HUES6 (cell line): ENCODE measurements around the gene HAUS5.

Experiments used
- H3K27ac ChIP-seq: 2 replicates; pipeline ENCODE4 v1.7.0; 2013; ENCODE audit warnings: low read depth, mild to moderate bottlenecking, low read length, inconsistent platforms
- H3K27me3 ChIP-seq: 2 replicates; pipeline ENCODE4 v1.6.1; 2013; ENCODE audit warnings: low read length; ENCODE audit not compliant: control insufficient read depth, insufficient read depth
- H3K36me3 ChIP-seq: 2 replicates; pipeline ENCODE4 v1.6.1; 2013; ENCODE audit warnings: low read length; ENCODE audit not compliant: control insufficient read depth, insufficient read depth
- H3K4me1 ChIP-seq: 2 replicates; pipeline ENCODE4 v1.6.1; 2013; ENCODE audit warnings: low read length; ENCODE audit not compliant: control insufficient read depth, insufficient read depth
- H3K4me3 ChIP-seq: 2 replicates; pipeline ENCODE4 v1.5.1; 2013; ENCODE audit warnings: low read depth, low read length
- H3K9ac ChIP-seq: one replicate; pipeline ENCODE4 v1.6.1; 2013; ENCODE audit warnings: mild to moderate bottlenecking, low read length
- H3K9me3 ChIP-seq: 2 replicates; pipeline ENCODE4 v1.6.1; 2013; ENCODE audit warnings: low read depth, low read length; ENCODE audit not compliant: control insufficient read depth, insufficient read depth

HAUS5 gene

GRCh38 chr19:35656700-35657099 lies 44.2 kb downstream of the HAUS5 start:
- H3K27ac ChIP-seq: no peak overlapping the region
- H3K4me1 ChIP-seq: no peaks in the 10 kb centered on the region
- H3K36me3 ChIP-seq: peaks cover 61% of the 10 kb centered on the region
- H3K9me3 ChIP-seq: no peaks in the 10 kb centered on the region
- no peak overlapping the region for H3K9ac ChIP-seq
- no peaks in the 10 kb centered on the region for H3K27me3 ChIP-seq
- H3K4me3 ChIP-seq: no peak overlapping the region

DNA sequence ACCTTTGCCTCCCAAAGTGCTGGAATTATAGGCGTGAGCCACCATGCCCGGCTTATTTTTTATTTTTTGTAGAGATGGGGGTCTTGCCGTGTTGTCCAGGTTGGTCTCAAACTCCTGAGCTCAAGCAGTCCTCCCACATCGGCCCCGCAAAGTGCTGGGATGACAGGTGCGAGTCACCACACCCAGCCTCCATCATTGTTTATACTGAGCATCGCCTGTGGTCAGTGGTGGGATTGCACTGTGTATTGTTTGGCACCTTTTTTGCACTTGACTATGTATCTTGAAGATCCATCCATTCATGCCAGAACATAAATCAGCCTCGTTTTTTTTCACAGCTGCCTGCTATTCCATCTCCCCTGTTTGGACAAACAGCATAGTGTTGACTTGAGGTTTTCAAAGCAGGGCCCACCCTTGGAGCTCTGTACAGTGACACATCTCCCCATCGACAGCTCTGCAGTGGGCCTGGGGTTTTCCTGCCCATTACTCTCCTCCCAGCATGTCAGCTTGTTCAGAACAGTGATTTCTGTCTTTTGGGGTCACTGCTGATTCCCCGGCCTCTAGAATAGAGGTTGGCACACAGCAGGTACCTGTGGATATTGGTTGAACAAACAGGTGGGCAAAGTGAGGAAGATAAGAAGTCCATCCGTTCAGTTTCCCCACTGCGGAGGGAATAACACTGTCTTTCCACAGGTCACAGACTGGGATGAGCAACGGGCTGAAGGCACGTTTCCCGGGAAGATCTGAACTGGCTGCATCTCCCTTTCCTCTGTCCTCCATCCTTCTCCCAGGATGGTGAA lies 45.6 kb downstream of the HAUS5 start:
- H3K4me3 ChIP-seq: no peak overlapping the region
- no peaks in the 10 kb centered on the region for H3K27me3 ChIP-seq
- H3K4me1 ChIP-seq: no peaks in the 10 kb centered on the region
- no peaks in the 10 kb centered on the region for H3K9me3 ChIP-seq
- H3K36me3 ChIP-seq: peaks cover 55% of the 10 kb centered on the region
- no peak overlapping the region for H3K9ac ChIP-seq
- H3K27ac ChIP-seq: no peak overlapping the region

DNA sequence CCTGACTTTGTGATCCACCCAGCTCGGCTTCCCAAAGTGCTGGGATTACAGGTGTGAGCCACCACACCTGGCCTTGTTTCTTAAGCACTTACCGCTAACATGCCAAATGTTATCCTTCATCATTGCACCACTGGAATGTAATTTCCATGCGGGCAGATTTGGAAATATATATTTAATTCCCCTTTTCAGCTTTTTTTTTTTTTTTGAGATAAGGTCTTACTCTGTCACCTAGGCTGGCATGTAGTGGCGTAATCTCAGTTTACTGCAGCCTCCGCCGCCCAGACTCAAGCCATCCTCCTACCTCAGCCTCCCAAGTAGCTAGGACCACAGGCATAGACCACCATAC lies 49.4 kb downstream of the HAUS5 start:
- Histone ChIP-seq H3K36me3 (peaks cover 26% of the 10 kb centered on the region), H3K27ac (no peak overlapping the region), H3K9ac (no peak overlapping the region), H3K9me3 (no peaks in the 10 kb centered on the region), H3K4me3 (no peak overlapping the region), H3K27me3 (no peaks in the 10 kb centered on the region), H3K4me1 (no peaks in the 10 kb centered on the region)

GRCh38 chr19:35663981-35664380 lies 51.4 kb downstream of the HAUS5 start:
- Histone ChIP-seq H3K9ac (no peak overlapping the region), H3K4me3 (no peak overlapping the region), H3K27me3 (0 out of 2 replicates have a peak, but pooled peaks cover 2% of the 10 kb centered on the region), H3K36me3 (peaks cover 8% of the 10 kb centered on the region), H3K4me1 (no peaks in the 10 kb centered on the region), H3K9me3 (no peaks in the 10 kb centered on the region), H3K27ac (no peak overlapping the region)

DNA sequence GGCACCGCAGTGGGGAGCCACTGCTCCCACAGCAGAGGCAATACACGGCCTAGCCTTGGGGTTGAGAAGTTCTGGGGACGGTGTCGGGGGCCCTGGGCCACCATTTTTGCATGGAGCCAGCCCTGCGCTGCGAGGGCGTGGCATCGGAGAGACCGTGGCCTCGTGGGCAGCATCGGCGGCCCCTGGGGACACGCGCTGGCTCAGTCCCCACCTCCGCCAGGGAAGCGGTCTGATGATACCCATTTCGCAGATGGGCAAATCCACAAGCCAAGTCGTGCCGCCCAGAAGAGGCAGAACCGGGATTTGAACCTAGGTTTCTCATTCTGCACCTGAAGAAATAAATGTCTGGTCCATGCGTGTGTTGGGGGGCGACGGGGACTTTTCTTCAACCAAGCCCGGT lies 52.6 kb downstream of the HAUS5 start:
- Histone ChIP-seq H3K4me3 (no peak overlapping the region), H3K9ac (no peak overlapping the region), H3K27ac (no peak overlapping the region), H3K9me3 (no peaks in the 10 kb centered on the region), H3K27me3 (peaks cover 12% of the 10 kb centered on the region; the same call in 1 of the 2 replicates), H3K36me3 (peaks cover 4% of the 10 kb centered on the region; the same call in 1 of the 2 replicates), H3K4me1 (no peaks in the 10 kb centered on the region)

DNA sequence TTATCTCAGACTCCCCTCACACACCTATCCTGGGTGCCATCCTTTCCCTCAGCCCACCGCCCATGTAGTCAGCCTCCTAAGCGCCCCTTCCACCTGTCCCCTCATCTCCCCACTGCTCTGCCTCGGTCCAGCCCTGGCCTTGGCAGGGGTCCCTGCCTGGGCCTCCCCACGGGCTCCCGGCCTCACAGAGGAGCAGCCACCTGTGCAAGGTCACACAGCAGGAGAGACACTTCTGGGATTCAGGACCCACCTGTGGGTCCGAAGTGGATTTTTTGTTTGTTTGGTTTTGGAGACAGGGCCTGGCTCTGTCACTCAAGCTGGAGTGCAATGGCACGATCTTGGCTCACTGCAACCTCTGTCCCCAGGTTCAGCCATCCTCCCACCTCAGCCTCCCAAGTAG lies 53.1 kb downstream of the HAUS5 start:
- H3K9me3 ChIP-seq: no peaks in the 10 kb centered on the region
- no peak overlapping the region for H3K27ac ChIP-seq
- no peaks in the 10 kb centered on the region for H3K4me1 ChIP-seq
- H3K27me3 ChIP-seq: peaks cover 12% of the 10 kb centered on the region; the same call in 1 of the 2 replicates
- H3K36me3 ChIP-seq: peaks cover 4% of the 10 kb centered on the region; the same call in 1 of the 2 replicates
- no peak overlapping the region for H3K9ac ChIP-seq
- H3K4me3 ChIP-seq: no peak overlapping the region

- no peaks in the 10 kb centered on the region for H3K9me3 ChIP-seq
- no peak within 1 kb of the TSS for H3K9ac ChIP-seq
- H3K27me3 ChIP-seq: peaks cover 12% of the 10 kb centered on the region; the same call in 1 of the 2 replicates
- H3K27ac ChIP-seq: no peak within 1 kb of the TSS
- peaks cover 4% of the 10 kb centered on the region; the same call in 1 of the 2 replicates for H3K36me3 ChIP-seq
- H3K4me3 ChIP-seq: no peak within 1 kb of the TSS
- H3K4me1 ChIP-seq: no peaks in the 10 kb centered on the region
Measured at GRCh38 chr19:35666251-35666913, 53.8 kb downstream of the HAUS5 start, which contains the start of gene UPK1A. UPK1A (plus strand) TSS chr19:35666517; CDS start chr19:35666813, 296 bp downstream.

GRCh38 chr19:35669566-35669965 lies 57.0 kb downstream of the HAUS5 start:
- Histone ChIP-seq H3K36me3 (no peaks in the 10 kb centered on the region), H3K27me3 (peaks cover 29% of the 10 kb centered on the region; the same call in 1 of the 2 replicates), H3K9me3 (no peaks in the 10 kb centered on the region), H3K4me3 (no peak overlapping the region), H3K27ac (no peak overlapping the region), H3K9ac (no peak overlapping the region), H3K4me1 (no peaks in the 10 kb centered on the region; the same call in 1 of the 2 replicates)

- H3K27me3 ChIP-seq: peaks cover 29% of the 10 kb centered on the region; the same call in 1 of the 2 replicates
- H3K4me3 ChIP-seq: no peak overlapping the region
- H3K9me3 ChIP-seq: no peaks in the 10 kb centered on the region
- no peaks in the 10 kb centered on the region; the same call in 1 of the 2 replicates for H3K4me1 ChIP-seq
- no peak overlapping the region for H3K27ac ChIP-seq
- H3K36me3 ChIP-seq: no peaks in the 10 kb centered on the region
- H3K9ac ChIP-seq: no peak overlapping the region
Measured at GRCh38 chr19:35669974-35670373, 57.4 kb downstream of the HAUS5 start.

- Histone ChIP-seq H3K4me3 (no peak overlapping the region), H3K27me3 (peaks cover 29% of the 10 kb centered on the region; the same call in 1 of the 2 replicates), H3K27ac (no peak overlapping the region), H3K9ac (no peak overlapping the region), H3K36me3 (no peaks in the 10 kb centered on the region), H3K4me1 (no peaks in the 10 kb centered on the region; the same call in 1 of the 2 replicates), H3K9me3 (no peaks in the 10 kb centered on the region)
Measured at GRCh38 chr19:35670686-35671085, 58.2 kb downstream of the HAUS5 start.

- H3K9me3 ChIP-seq: no peaks in the 10 kb centered on the region
- no peak overlapping the region for H3K9ac ChIP-seq
- H3K27me3 ChIP-seq: peaks cover 29% of the 10 kb centered on the region; the same call in 1 of the 2 replicates
Measured at GRCh38 chr19:35671818-35672217, 59.3 kb downstream of the HAUS5 start.

More at GRCh38 chr19:35671818-35672217, 59.3 kb downstream of the HAUS5 start:
- Histone ChIP-seq H3K4me1 (no peaks in the 10 kb centered on the region; the same call in 1 of the 2 replicates), H3K27ac (no peak overlapping the region), H3K36me3 (no peaks in the 10 kb centered on the region), H3K4me3 (no peak overlapping the region)
